ENCODE data around the gene MAPKAPK3.

Gene MAPKAPK3
- 56.0 to 92.4 reads per million in 2 donors for total RNA-seq

DNA sequence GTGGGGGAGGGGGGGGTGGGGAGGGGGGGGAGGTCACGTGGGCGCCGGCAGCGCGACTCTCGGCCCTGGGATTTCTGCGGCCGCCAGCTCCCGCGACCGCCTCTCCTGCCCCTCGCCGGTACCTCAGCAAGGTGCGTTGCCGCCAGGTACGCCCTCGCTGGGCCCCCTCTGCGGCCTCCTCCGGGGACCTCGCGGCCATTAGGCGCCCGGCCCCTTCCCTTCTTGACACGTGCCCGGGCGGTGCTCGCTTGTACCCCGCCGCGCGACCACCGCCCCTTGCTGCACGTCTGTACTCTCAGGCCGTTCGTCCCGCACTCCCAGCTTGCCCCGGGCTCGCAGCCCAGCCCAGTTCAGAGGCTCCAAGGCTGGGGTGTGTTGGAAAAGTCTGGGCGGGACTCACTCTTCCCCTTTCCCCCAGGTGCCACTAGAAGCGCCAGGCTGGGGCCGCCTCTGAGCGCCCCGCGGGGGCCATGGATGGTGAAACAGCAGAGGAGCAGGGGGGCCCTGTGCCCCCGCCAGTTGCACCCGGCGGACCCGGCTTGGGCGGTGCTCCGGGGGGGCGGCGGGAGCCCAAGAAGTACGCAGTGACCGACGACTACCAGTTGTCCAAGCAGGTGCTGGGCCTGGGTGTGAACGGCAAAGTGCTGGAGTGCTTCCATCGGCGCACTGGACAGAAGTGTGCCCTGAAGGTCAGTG, at the start of gene MAPKAPK3:
MAPKAPK3 (plus strand) TSS at position 56 of the 696 bp plus-strand sequence; CDS start at position 471, 415 bp downstream.
- peak; percentile 29 for DNase-seq

- peak; percentile 88 for DNase-seq
Observed at GRCh38 chr3:50567386-50568167, 49.4 kb upstream of the MAPKAPK3 start, which contains the start of gene C3orf18. Gene C3orf18, minus strand, starts transcription at chr3:50567747. Its CDS starts 2,048 bp downstream, at chr3:50565699.

GRCh38 chr3:50568947-50569749, 47.8 kb upstream of the MAPKAPK3 start, which contains the start of gene HEMK1:
Gene HEMK1, plus strand, starts transcription at chr3:50569522. Its CDS starts 1,583 bp downstream, at chr3:50571105.
- DNase-seq: peak; percentile 85

GRCh38 chr3:50570508-50571279, 46.3 kb upstream of the MAPKAPK3 start:
- DNase-seq: no peak

GRCh38 chr3:50571486-50571885, 45.5 kb upstream of the MAPKAPK3 start:
- DNase-seq: no peak

GRCh38 chr3:50572158-50572557, 44.8 kb upstream of the MAPKAPK3 start:
- DNase-seq: peak; percentile 72

DNA sequence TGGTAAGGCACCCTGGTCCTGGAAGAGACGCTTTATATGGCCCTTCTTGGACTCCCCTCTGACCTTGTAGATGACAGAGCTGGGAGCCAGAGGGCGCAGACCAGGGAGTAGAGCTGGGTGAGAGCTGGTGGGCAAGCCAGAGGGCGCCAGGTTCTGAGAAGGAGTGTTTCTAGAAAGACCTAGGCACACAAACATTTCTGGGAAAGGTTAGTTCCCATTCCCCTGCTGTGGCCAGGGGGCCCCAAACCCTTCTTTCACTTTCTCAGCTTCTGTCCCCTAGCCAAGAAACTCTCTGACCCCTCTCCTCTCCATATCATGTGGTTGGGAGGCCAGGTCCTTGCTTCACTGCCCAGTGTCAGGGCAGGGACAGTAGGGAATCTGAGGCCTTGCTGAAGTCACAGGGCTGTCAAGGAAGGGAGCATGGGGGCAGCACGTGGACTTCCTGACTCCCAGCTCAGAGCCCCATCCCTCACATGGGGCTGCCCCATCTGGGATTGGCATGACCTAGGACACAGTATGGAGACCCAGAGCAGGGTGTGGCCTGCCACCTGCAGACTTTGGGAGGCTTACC, 44.1 kb upstream of the MAPKAPK3 start:
- no peak for DNase-seq

- peak; percentile 9 for DNase-seq
Observed at GRCh38 chr3:50573566-50574443, 43.1 kb upstream of the MAPKAPK3 start.

GRCh38 chr3:50574444-50574831, 42.5 kb upstream of the MAPKAPK3 start:
- no peak for DNase-seq

- DNase-seq: no peak
Observed at GRCh38 chr3:50575372-50575771, 41.6 kb upstream of the MAPKAPK3 start.

- no peak for DNase-seq
Observed at GRCh38 chr3:50577348-50577747, 39.6 kb upstream of the MAPKAPK3 start.

DNA sequence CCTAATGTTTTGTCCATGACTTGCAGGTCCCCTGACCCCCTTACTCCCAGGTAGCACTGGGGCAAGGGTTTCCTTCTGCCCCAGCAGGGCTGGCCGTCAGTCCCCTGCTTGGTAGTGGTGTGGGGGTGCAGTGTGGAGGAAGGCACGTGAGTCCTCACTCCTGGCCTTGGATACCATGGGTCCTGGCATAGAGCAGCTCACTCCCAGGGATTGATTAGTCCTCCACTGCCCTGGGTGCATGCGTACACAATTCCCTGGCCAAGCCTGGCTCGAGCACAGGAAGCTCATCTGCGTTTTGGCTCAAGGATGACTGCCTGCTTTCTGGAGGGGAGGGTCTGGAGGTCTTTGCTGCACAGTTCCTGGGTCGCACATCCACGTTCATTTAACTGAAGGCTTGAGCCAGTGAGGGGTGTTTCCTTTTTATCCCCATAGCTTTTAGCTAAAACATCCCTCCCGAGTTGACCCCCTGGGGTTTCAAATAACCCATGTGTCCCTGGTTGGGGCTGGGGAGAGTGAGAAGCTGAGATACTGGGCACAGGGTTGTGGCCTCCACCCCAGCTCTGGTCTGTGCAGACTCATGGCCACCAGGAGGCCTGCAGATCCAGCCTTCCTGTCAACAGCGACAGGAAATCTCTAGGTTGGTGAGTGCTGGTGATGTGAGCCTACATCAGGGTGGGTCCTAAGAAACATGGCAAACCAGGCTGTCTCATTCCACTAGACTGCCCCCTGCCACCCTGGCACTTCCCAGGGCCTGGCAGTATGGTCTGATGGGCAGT, 36.1 kb upstream of the MAPKAPK3 start:
- DNase-seq: no peak

- DNase-seq: no peak
Observed at GRCh38 chr3:50581459-50581842, 35.5 kb upstream of the MAPKAPK3 start.

GRCh38 chr3:50582083-50582482, 34.9 kb upstream of the MAPKAPK3 start:
- DNase-seq: no peak

GRCh38 chr3:50583897-50584296, 33.1 kb upstream of the MAPKAPK3 start:
- DNase-seq: no peak

GRCh38 chr3:50584391-50584790, 32.6 kb upstream of the MAPKAPK3 start:
- no peak for DNase-seq

DNA sequence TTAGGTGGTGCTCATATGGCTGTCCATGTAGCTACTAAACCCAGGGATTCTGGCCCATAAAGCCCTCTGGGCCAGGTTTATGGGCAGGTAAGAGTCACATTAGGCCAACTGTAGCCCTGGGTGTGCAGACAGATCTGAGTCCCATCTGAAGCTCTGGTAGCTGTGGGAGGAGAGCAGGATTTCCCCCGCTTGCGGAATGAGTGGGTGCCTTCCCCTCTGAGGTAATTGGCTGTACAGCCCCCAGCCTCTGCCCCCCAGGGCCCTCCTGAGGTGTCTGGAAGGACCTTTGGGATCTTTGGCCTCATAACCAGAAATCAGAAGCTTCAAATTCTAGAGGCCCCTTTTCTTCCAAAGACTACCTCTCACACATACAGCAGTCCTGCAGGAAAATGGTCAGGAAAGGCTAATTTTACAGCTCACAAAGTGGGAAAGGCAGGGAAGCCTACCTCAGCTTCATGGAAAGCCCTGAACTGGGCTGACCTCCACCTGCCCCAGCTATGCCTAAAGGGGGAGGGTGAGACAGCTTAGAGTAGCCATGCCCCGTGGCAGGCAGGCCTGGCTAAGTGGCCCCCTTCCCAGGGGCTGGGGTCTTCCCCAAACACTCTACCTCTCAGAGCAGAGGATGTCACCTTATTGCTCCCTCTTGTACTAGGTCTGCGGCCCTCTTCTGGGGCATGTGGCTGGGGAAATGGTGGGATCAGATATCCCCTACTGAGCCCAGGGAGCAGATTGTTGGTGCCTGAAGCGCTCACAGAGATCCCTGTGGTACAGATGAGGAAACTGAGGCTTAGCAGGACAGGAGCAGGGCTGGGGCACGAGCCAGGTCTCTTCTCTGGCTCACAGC, 30.8 kb upstream of the MAPKAPK3 start:
- DNase-seq: no peak

GRCh38 chr3:50586763-50587070, 30.2 kb upstream of the MAPKAPK3 start:
- no peak for DNase-seq

- DNase-seq: no peak
Observed at GRCh38 chr3:50587373-50587772, 29.6 kb upstream of the MAPKAPK3 start.

All from T-helper 9 cell (primary cell).